HL-60 (cell line): ENCODE data around the gene PDHX.

Source experiments
- DNase-seq, 2 experiments: peaks; one replicate each; pipeline ENCODE4 v3.0.0-alpha.2; 2010 to 2020; ENCODE audit warnings: low read depth in 1 of 2, low spot score in 1 of 2
- H3K27ac ChIP-seq: fragments of 250-450 bp; sonication (Bioruptor Pico); replicated peaks from 2 replicates; pipeline ENCODE4 v1.5.1; 2020; ENCODE audit warnings: mild to moderate bottlenecking, moderate library complexity
- H3K27me3 ChIP-seq: fragments of 250-450 bp; sonication (Bioruptor Pico); 2 replicates; pipeline ENCODE4 v1.5.1; 2021; ENCODE audit warnings: mild to moderate bottlenecking, moderate library complexity; ENCODE audit not compliant: insufficient read depth, poor library complexity, severe bottlenecking
- H3K4me3 ChIP-seq: replicated peaks from 2 replicates; pipeline ENCODE4 v1.5.1; 2011; ENCODE audit warnings: mild to moderate bottlenecking, control low read depth, low read length; ENCODE audit not compliant: insufficient read depth
- GABPA ChIP-seq: IDR thresholded peaks from 2 replicates; pipeline ENCODE4 v1.6.1; 2012; ENCODE audit warnings: low read depth
- POLR2AphosphoS5 ChIP-seq: IDR thresholded peaks from 2 replicates; pipeline ENCODE4 v1.6.1; 2012; ENCODE audit warnings: low read depth
- SPI1 ChIP-seq: IDR thresholded peaks from 2 replicates; pipeline ENCODE4 v1.6.1; 2012; ENCODE audit warnings: low read depth, mild to moderate bottlenecking, borderline replicate concordance
- TF ChIP-seq, protein P1 (sequence below): IDR thresholded peaks from 2 replicates; pipeline ENCODE4 v1.6.1; 2012; ENCODE audit warnings: low read depth; ENCODE audit not compliant: insufficient replicate concordance
- TF ChIP-seq, protein P2 (sequence below): IDR thresholded peaks from one replicate; pipeline ENCODE4 v1.5.1; 2011; ENCODE audit warnings: low read length, control low read depth, inconsistent platforms; ENCODE audit not compliant: insufficient read depth

The PDHX gene

DNA sequence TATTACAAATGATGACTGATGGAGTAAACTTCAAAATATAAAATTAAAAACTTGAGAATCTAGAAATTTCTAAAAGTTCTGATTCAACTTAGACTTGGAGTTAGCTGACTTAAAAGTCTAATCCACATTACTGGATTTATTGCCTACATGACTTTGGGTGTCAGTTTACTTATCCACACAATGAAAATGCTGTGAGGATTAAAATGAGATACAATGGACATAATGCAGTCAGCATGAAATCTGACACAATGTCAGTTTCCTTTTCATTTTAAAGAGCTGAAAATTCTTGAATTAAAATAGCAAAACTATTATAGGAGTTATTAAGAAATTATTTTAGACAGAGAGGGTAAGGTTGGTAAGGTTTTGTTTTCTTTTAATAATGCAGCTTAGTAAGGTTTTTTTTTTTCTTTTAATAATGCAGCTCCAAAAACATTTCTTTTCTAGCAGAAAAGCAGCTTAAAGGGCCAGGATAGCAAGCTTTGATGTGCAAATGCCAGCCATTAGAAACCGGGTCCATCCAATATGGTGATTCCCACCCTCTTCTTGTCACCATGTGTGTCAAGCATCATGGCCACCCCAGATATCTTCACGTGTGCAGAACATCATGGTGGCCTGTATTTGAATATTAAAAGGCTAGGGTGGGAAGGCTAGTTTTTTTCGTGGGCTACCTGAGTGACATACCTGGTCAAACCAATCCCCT lies 19.1 kb upstream of the PDHX start:
- H3K27me3 ChIP-seq: no peaks in the 10 kb centered on the region
- TF ChIP-seq POLR2AphosphoS5 (no peak), GABPA (no peak), SPI1 (no peak)
- TF ChIP-seq, protein P1, sequence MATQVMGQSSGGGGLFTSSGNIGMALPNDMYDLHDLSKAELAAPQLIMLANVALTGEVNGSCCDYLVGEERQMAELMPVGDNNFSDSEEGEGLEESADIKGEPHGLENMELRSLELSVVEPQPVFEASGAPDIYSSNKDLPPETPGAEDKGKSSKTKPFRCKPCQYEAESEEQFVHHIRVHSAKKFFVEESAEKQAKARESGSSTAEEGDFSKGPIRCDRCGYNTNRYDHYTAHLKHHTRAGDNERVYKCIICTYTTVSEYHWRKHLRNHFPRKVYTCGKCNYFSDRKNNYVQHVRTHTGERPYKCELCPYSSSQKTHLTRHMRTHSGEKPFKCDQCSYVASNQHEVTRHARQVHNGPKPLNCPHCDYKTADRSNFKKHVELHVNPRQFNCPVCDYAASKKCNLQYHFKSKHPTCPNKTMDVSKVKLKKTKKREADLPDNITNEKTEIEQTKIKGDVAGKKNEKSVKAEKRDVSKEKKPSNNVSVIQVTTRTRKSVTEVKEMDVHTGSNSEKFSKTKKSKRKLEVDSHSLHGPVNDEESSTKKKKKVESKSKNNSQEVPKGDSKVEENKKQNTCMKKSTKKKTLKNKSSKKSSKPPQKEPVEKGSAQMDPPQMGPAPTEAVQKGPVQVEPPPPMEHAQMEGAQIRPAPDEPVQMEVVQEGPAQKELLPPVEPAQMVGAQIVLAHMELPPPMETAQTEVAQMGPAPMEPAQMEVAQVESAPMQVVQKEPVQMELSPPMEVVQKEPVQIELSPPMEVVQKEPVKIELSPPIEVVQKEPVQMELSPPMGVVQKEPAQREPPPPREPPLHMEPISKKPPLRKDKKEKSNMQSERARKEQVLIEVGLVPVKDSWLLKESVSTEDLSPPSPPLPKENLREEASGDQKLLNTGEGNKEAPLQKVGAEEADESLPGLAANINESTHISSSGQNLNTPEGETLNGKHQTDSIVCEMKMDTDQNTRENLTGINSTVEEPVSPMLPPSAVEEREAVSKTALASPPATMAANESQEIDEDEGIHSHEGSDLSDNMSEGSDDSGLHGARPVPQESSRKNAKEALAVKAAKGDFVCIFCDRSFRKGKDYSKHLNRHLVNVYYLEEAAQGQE: no peak
- TF ChIP-seq, protein P2, sequence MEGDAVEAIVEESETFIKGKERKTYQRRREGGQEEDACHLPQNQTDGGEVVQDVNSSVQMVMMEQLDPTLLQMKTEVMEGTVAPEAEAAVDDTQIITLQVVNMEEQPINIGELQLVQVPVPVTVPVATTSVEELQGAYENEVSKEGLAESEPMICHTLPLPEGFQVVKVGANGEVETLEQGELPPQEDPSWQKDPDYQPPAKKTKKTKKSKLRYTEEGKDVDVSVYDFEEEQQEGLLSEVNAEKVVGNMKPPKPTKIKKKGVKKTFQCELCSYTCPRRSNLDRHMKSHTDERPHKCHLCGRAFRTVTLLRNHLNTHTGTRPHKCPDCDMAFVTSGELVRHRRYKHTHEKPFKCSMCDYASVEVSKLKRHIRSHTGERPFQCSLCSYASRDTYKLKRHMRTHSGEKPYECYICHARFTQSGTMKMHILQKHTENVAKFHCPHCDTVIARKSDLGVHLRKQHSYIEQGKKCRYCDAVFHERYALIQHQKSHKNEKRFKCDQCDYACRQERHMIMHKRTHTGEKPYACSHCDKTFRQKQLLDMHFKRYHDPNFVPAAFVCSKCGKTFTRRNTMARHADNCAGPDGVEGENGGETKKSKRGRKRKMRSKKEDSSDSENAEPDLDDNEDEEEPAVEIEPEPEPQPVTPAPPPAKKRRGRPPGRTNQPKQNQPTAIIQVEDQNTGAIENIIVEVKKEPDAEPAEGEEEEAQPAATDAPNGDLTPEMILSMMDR: no peak
- no peak overlapping the region for H3K4me3 ChIP-seq
- H3K27ac ChIP-seq: no peak overlapping the region
- DNase-seq: no peak

DNA sequence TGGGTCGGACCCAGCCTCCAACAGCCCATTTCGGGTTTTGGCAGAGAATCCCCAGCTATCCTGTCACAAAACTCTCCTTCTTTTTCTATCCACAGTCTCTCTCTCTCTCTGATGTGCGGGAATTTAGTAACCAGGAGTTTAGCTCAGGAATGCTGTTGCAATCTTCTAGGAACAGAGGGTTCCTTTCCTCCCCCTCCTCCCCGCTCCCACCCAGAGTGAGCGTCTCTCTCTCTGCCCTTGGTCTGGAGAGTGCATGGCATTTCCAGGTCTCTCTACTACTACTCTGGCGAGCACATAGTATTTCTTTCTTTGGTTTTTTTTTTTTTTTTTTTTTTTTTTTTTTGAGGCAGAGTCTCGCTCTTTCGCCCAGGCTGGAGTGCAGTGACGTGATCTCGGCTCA lies 17.9 kb upstream of the PDHX start:
- no peak overlapping the region for H3K4me3 ChIP-seq
- H3K27ac ChIP-seq: no peak overlapping the region
- H3K27me3 ChIP-seq: no peaks in the 10 kb centered on the region
- TF ChIP-seq, protein P1: no peak
- TF ChIP-seq POLR2AphosphoS5: no peak
- no peak for TF ChIP-seq GABPA
- TF ChIP-seq, protein P2: no peak
- no peak for TF ChIP-seq SPI1
- DNase-seq: no peak

DNA sequence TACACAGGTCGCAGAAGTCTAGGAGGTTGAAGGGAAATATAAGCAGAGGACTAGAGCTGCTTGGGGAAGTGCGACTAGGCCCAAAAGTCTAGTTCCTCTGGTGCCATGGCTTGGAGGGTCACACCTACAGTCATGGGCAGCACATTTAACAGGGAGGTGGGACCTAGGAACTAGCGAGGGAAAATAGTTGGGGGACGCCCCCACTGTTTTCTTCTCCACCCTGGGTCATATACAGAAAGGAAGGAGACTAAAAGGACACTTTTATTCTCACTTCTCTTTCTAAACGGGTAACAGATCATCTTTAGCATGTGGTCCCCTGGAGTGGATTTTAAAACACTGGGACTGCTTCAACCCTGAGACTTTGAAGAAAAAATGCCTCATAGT lies 16.8 kb upstream of the PDHX start:
- no peak overlapping the region for H3K27ac ChIP-seq
- TF ChIP-seq POLR2AphosphoS5 (no peak), GABPA (no peak), SPI1 (no peak)
- TF ChIP-seq, protein P2: no peak
- TF ChIP-seq, protein P1: no peak
- H3K4me3 ChIP-seq: no peak overlapping the region
- DNase-seq: no peak
- H3K27me3 ChIP-seq: no peaks in the 10 kb centered on the region
